GM23338 (cell line): ENCODE measurements around the gene ADAMTS10. TPM values are rescaled to one million over a fixed set of nuclear protein-coding genes. Genes with fewer than 3 reads are reported as not detected.

Experiments used
- ATAC-seq: fragments of 200-7000 bp; cut with Tn5 transposase; 3 replicates; pipeline ENCODE4 v1.9.1; 2020
- DNase-seq: peaks from one replicate; pipeline ENCODE4 v3.0.0-alpha.2; 2015; ENCODE audit warnings: low spot score
- H2AFZ ChIP-seq: fragments of 200-600 bp; sonication (generic); 2 replicates; pipeline ENCODE4 v1.8.0; 2016; ENCODE audit warnings: antibody characterized with exemption, mild to moderate bottlenecking, moderate library complexity
- H3F3A ChIP-seq: fragments of 200-600 bp; sonication (generic); replicated peaks from 2 replicates; pipeline ENCODE4 v1.8.0; 2017; ENCODE audit warnings: antibody characterized with exemption, mixed run types, low read depth
- H3K27ac ChIP-seq: fragments of 200-600 bp; sonication (generic); 2 replicates; pipeline ENCODE4 v1.6.1; 2016; ENCODE audit warnings: low read depth
- H3K27me3 ChIP-seq: fragments of 200-600 bp; sonication (generic); 2 replicates; pipeline ENCODE4 v1.8.0; 2016; ENCODE audit warnings: mild to moderate bottlenecking, mixed run types, moderate library complexity; ENCODE audit not compliant: insufficient read depth
- H3K36me3 ChIP-seq: fragments of 200-600 bp; sonication (generic); 2 replicates; pipeline ENCODE4 v1.8.0; 2016; ENCODE audit warnings: mild to moderate bottlenecking; ENCODE audit not compliant: insufficient read depth
- H3K4me1 ChIP-seq: fragments of 200-600 bp; sonication (generic); 2 replicates; pipeline ENCODE4 v1.8.0; 2016; ENCODE audit warnings: mild to moderate bottlenecking, moderate library complexity; ENCODE audit not compliant: insufficient read depth
- H3K4me2 ChIP-seq: fragments of 200-600 bp; sonication (generic); 2 replicates; pipeline ENCODE4 v1.7.1; 2017; ENCODE audit warnings: mixed run types
- H3K4me3 ChIP-seq: fragments of 200-600 bp; sonication (generic); 2 replicates; pipeline ENCODE4 v1.6.1; 2016; ENCODE audit warnings: mixed run types
- H3K79me2 ChIP-seq: fragments of 200-600 bp; sonication (generic); replicated peaks from 2 replicates; pipeline ENCODE4 v1.8.0; 2017; ENCODE audit warnings: mild to moderate bottlenecking; ENCODE audit not compliant: insufficient read depth
- H3K9me2 ChIP-seq: fragments of 200-600 bp; sonication (generic); 2 replicates; pipeline ENCODE4 v1.8.0; 2017; ENCODE audit not compliant: insufficient read depth
- H4K20me1 ChIP-seq: fragments of 200-600 bp; sonication (generic); replicated peaks from 2 replicates; pipeline ENCODE4 v1.8.0; 2017; ENCODE audit warnings: mild to moderate bottlenecking; ENCODE audit not compliant: insufficient read depth
- H3K27ac Mint-ChIP-seq: 2 replicates; pipeline ENCODE4 v1.8.0; 2020; ENCODE audit warnings: inconsistent platforms, mild to moderate bottlenecking, moderate library complexity, mixed read lengths
- H3K27me3 Mint-ChIP-seq: 3 replicates; pipeline ENCODE4 v1.8.0; 2022; ENCODE audit warnings: low read depth, mild to moderate bottlenecking, moderate library complexity, mixed read lengths, inconsistent platforms; ENCODE audit not compliant: insufficient read depth, poor library complexity
- H3K36me3 Mint-ChIP-seq: 3 replicates; pipeline ENCODE4 v1.8.0; 2021; ENCODE audit warnings: low read depth, mild to moderate bottlenecking, inconsistent platforms, moderate library complexity, mixed read lengths
- H3K4me1 Mint-ChIP-seq: 3 replicates; pipeline ENCODE4 v1.8.0; 2020; ENCODE audit warnings: mild to moderate bottlenecking, inconsistent platforms, mixed read lengths
- H3K4me3 Mint-ChIP-seq: 3 replicates; pipeline ENCODE4 v1.8.0; 2021; ENCODE audit warnings: moderate library complexity, mild to moderate bottlenecking, inconsistent platforms, mixed read lengths
- H3K9me3 Mint-ChIP-seq: 3 replicates; pipeline ENCODE4 v1.8.0; 2020; ENCODE audit warnings: moderate library complexity, mild to moderate bottlenecking, inconsistent platforms, mixed read lengths
- CREB1 ChIP-seq: fragments of 250-450 bp; sonication (Bioruptor Pico); IDR thresholded peaks from 2 replicates; pipeline ENCODE4 v1.5.0; 2020; ENCODE audit warnings: low read depth, mild to moderate bottlenecking, moderate library complexity
- CTCF ChIP-seq, 2 experiments: fragments of 200-600 bp in 1 of 2; sonication (generic) in 1 of 2; conservative IDR thresholded peaks; 2 replicates each; pipeline versions ENCODE4 v1.5.1 to v1.6.1; 2016 to 2017; ENCODE audit warnings: antibody characterized with exemption in 2 of 2, low read depth in 2 of 2, mild to moderate bottlenecking in 2 of 2, moderate library complexity in 1 of 2
- ETS1 ChIP-seq: IDR thresholded peaks from 2 replicates; pipeline ENCODE4 v1.6.1; 2016; ENCODE audit warnings: antibody characterized with exemption
- EZH2phosphoT487 ChIP-seq: fragments of 200-600 bp; sonication (generic); IDR thresholded peaks from one replicate; pipeline ENCODE4 v1.8.1; 2018; ENCODE audit warnings: antibody characterized with exemption; ENCODE audit not compliant: unreplicated experiment
- JUNB ChIP-seq: IDR thresholded peaks from one replicate; pipeline ENCODE4 v1.6.1; 2016; ENCODE audit warnings: antibody characterized with exemption; ENCODE audit not compliant: unreplicated experiment
- NANOG ChIP-seq: IDR thresholded peaks from 2 replicates; pipeline ENCODE4 v1.6.1; 2016; ENCODE audit warnings: antibody characterized with exemption, borderline replicate concordance
- POLR2AphosphoS5 ChIP-seq: IDR thresholded peaks from 2 replicates; pipeline ENCODE4 v1.6.1; 2016; ENCODE audit warnings: antibody characterized with exemption, low read depth
- REST ChIP-seq: IDR thresholded peaks from one replicate; pipeline ENCODE4 v1.6.1; 2018; ENCODE audit warnings: antibody characterized with exemption; ENCODE audit not compliant: unreplicated experiment
- ZNF114 ChIP-seq: fragments of 250-450 bp; sonication (Bioruptor Pico); IDR thresholded peaks from 2 replicates; pipeline ENCODE4 v1.5.0; 2020; ENCODE audit warnings: mild to moderate bottlenecking, moderate library complexity
- ZNF331 ChIP-seq: fragments of 250-450 bp; sonication (Bioruptor Pico); IDR thresholded peaks from 2 replicates; pipeline ENCODE4 v1.5.0; 2020; ENCODE audit warnings: low read depth, mild to moderate bottlenecking, moderate library complexity
- ZNF462 ChIP-seq: fragments of 250-450 bp; sonication (Bioruptor Pico); IDR thresholded peaks from 2 replicates; pipeline ENCODE4 v1.5.0; 2020; ENCODE audit warnings: mild to moderate bottlenecking, moderate library complexity
- polyA plus RNA-seq: library from polyadenylated mRNA; unstranded; fragments of >200 nt; fragmentation: Nextera tagmentation; extraction: Ambion mirVana; gene quantifications from 2 replicates; pipeline ENCODE4 v1.2.1, GENCODE V29; 2016
- total RNA-seq: library from RNA; depleted of rRNA; stranded (reverse); fragments of >200 nt; shearing (Covaris generic); gene quantifications from 2 replicates; pipeline ENCODE4 v1.2.3, GENCODE V29; 2014

Gene ADAMTS10
- total and polyA plus RNA-seq, 2 experiments from 2014 or later, result 5.0 to 25.9 TPM

- TF ChIP-seq NANOG, result no peak
- no peak for TF ChIP-seq ETS1
- no peak for TF ChIP-seq POLR2AphosphoS5
Measured at GRCh38 chr19:8532225-8532624, 78.3 kb downstream of the ADAMTS10 start (continued).

- Mint-ChIP-seq H3K36me3 (no peaks in the 10 kb centered on the region), H3K9me3 (no peaks in the 10 kb centered on the region; the same call in 2 of the 3 replicates), H3K27me3 (peaks cover 19% of the 10 kb centered on the region), H3K27ac (no peak overlapping the region), H3K4me1 (peaks cover 17% of the 10 kb centered on the region), H3K4me3 (no peak overlapping the region)
- no peak for TF ChIP-seq ETS1
- no peak for TF ChIP-seq REST
- TF ChIP-seq NANOG, result no peak
- no peak for TF ChIP-seq ZNF462
- no peak for TF ChIP-seq CREB1 (CRISPR knock-in tag)
- TF ChIP-seq EZH2phosphoT487, result no peak
- TF ChIP-seq ZNF114 (CRISPR knock-in tag), result no peak
- no peak for TF ChIP-seq POLR2AphosphoS5
- TF ChIP-seq ZNF331 (CRISPR knock-in tag), result no peak
- no peak for TF ChIP-seq CTCF (conservative IDR thresholded peaks at IDR 0.05; ENCODE audit: low read depth in 2 of 2)
- no peak for TF ChIP-seq JUNB
- H3K27ac ChIP-seq, result no peak overlapping the region
- H3K4me3 ChIP-seq, result no peak overlapping the region
- H3F3A ChIP-seq, result 0 out of 2 replicates have a peak, but pooled peaks cover 3% of the 10 kb centered on the region
- no peak overlapping the region for H3K4me2 ChIP-seq
- peaks cover 3% of the 10 kb centered on the region; the same call in 1 of the 2 replicates for H4K20me1 ChIP-seq
- ATAC-seq (no peak), DNase-seq (no peak)
- H3K36me3 ChIP-seq, result no peaks in the 10 kb centered on the region
- H2AFZ ChIP-seq, result no peak overlapping the region
- peaks cover 9% of the 10 kb centered on the region for H3K4me1 ChIP-seq
- no peaks in the 10 kb centered on the region for H3K9me2 ChIP-seq
- H3K79me2 ChIP-seq, result no peaks in the 10 kb centered on the region; the same call in 1 of the 2 replicates
- 0 out of 2 replicates have a peak, but pooled peaks cover 2% of the 10 kb centered on the region for H3K27me3 ChIP-seq
Measured at GRCh38 chr19:8531470-8531869, 79.0 kb downstream of the ADAMTS10 start.
